Heart left ventricle (tissue), 16 donors: ENCODE results near the gene MYBBP1A. TPM values are rescaled to one million over a fixed set of nuclear protein-coding genes. Genes with fewer than 3 reads are reported as not detected.
"Not testable (repeated sequence)": the region's sequence is repeated elsewhere in the genome, so short reads cannot be mapped to it uniquely, and the experiment has no call there.

Experiments
- ATAC-seq, 4 donors: fragments of 200-7000 bp; cut with Tn5 transposase; one replicate each; pipeline ENCODE4 v1.9.1; 2020 to 2022; ENCODE audit warnings: moderate library complexity in 4 of 4, mild to moderate bottlenecking in 3 of 4, moderate number of reproducible peaks in 1 of 4
- DNase-seq, 5 donors: peaks; one replicate each; pipeline ENCODE4 v3.0.0-alpha.2; 2020
- H3K27ac ChIP-seq, 12 donors: fragments of 200-600 bp; sonication (generic) in 4 of 12; one replicate each; pipeline versions ENCODE4 v1.5.0 to v1.8.0; 2016 to 2022; ENCODE audit warnings: mild to moderate bottlenecking in 2 of 12
- H3K27me3 ChIP-seq, 9 donors: fragments of 200-600 bp; sonication (generic) in 2 of 9; one replicate each; pipeline versions ENCODE4 v1.5.1 to v1.8.0; 2016 to 2022; ENCODE audit warnings: mild to moderate bottlenecking in 3 of 9
- H3K36me3 ChIP-seq, 9 donors: fragments of 200-600 bp; sonication (generic) in 2 of 9; one replicate each; pipeline versions ENCODE4 v1.5.0 to v1.8.0; 2018 to 2022; ENCODE audit warnings: mild to moderate bottlenecking in 2 of 9
- H3K4me1 ChIP-seq, 12 donors: fragments of 200-600 bp; sonication (generic) in 4 of 12; one replicate each; pipeline versions ENCODE4 v1.5.0 to v1.8.0; 2016 to 2022; ENCODE audit warnings: mild to moderate bottlenecking in 3 of 12
- H3K4me3 ChIP-seq, 12 donors: fragments of 200-600 bp; sonication (generic) in 4 of 12; one replicate each; pipeline versions ENCODE4 v1.5.0 to v1.8.0; 2017 to 2022; ENCODE audit warnings: mild to moderate bottlenecking in 9 of 12, moderate library complexity in 4 of 12
- H3K9me3 ChIP-seq, 12 donors: fragments of 200-600 bp; sonication (generic) in 4 of 12; one replicate each; pipeline versions ENCODE4 v1.5.0 to v1.8.0; 2016 to 2022; ENCODE audit warnings: mild to moderate bottlenecking in 1 of 12
- CTCF ChIP-seq, 12 donors: fragments of 200-600 bp; sonication (generic) in 4 of 12; IDR thresholded peaks; one replicate each; pipeline versions ENCODE4 v1.5.0 to v1.8.0; 2018 to 2022; ENCODE audit warnings: antibody characterized with exemption in 12 of 12, mild to moderate bottlenecking in 5 of 12
- POLR2A ChIP-seq, 2 donors: fragments of 450-650 bp; IDR thresholded peaks; one replicate each; pipeline ENCODE4 v1.6.1; 2017; ENCODE audit warnings: antibody characterized with exemption in 2 of 2, mild to moderate bottlenecking in 2 of 2, moderate library complexity in 2 of 2
- WGBS, 4 donors: extraction: QIAGEN DNeasy Blood & Tissue Kit in 2 of 4; methylation state at CpG; one replicate each; pipeline versions ENCODE4 v1.1.5 to v1.1.7; 2013 to 2018; 5-methylcytosine and 5-hydroxymethylcytosine counted together
- intact Hi-C, 10 donors: fragments of 100-400 bp; cut with DNase I; formaldehyde crosslinking; loops; one replicate each; pipeline versions ENCODE4 v1.11.1 to v1.14.2; 2022
- polyA plus RNA-seq, 2 donors: library from polyadenylated mRNA; stranded (reverse); fragments of 200-250 nt; gene quantifications; one replicate each; pipeline ENCODE4 v1.2.3, GENCODE V29; 2013
- total RNA-seq, 9 donors: library from RNA; depleted of rRNA in 2 of 9; stranded (reverse); fragments of >200 nt in 2 of 9; fragmentation: NEBNext Ultra II Directional in 3 of 9; extraction: Animal tissue kit (Norgen Biotek cat#: 25700) in 3 of 9; gene quantifications; one replicate each; pipeline versions ENCODE4 v1.1.0 to v1.2.4, GENCODE V29; 2016 to 2023
- donor health status: ischemic (EF 13 %, LVEDD 7.1; RV severe dilation, severe dysfunction).
- donor health status: healthy with polysubstance abuse.
- donor health status: DM: no; HTN: yes; CAD: no.
- donor health status: DM: no; HTN: no; CAD: no.
- donor health status: ischemic (EF 25% LVEDD 6.9; RV normal size, moderate dysfunction).
- donor health status: ischemic (EF 25% LVEDD 5.7; RV mildly dilated, moderate dysfunction).
- donor health status: healthy.
- donor health status: DM: yes; HTN: yes; CAD: no.
- donor health status: ischemic (EF 35%, LVEDD 5.7; RV mildly dilated, moderate dysfunction).
- donor health status: nonischemic (EF 11% LVEDD 7.7; RV severe dilation, severe dysfunction).
- donor health status: DM: yes; HTN: yes; CAD: no.
- donor health status: PGD.
- donor health status: ischemic (EF 29% LVEDD 5.4; RV normal size, mild dysfunction).
- donor health status: nonischemic (EF 23%, LVEDD 6.1; RV moderate dilation, normal function).

The MYBBP1A gene
- total and polyA plus RNA-seq, 11 donors, result 15.5 to 34.8 (median 24.4) TPM

GRCh38 chr17:4580291-4580690 is 25.1 kb upstream of the MYBBP1A start:
- TF ChIP-seq POLR2A (IDR thresholded peaks at IDR 0.05) (no peak), CTCF (IDR thresholded peaks at IDR 0.05) (no peak)
- Histone ChIP-seq H3K9me3 (no peaks in the 10 kb centered on the region), H3K36me3 (no peaks in the 10 kb centered on the region), H3K4me3 (no peak overlapping the region), H3K27me3 (peaks cover 0 to 30% (median 10%) of the 10 kb centered on the region in 9 donors), H3K27ac (no peak overlapping the region), H3K4me1 (peaks cover 0 to 43% (median 11%) of the 10 kb centered on the region in 12 donors)
- no peak for DNase-seq
- intact Hi-C loops, result no loop called here
- ATAC-seq, result no peak
- 61 to 90% (median 65%) methylated on average over 2 to 7 of the region's 7 CpGs for WGBS, 4 donors

- intact Hi-C loops, result no loop called here
- peaks cover 0 to 24% (median 8%) of the 10 kb centered on the region in 9 donors for H3K27me3 ChIP-seq
- 82 to 95% (median 84%) methylated on average over 11 of the region's 11 CpGs for WGBS, 4 donors
- ATAC-seq (no peak), DNase-seq (no peak)
- no peaks in the 10 kb centered on the region for H3K9me3 ChIP-seq
- peaks cover 0 to 37% (median 10%) of the 10 kb centered on the region in 12 donors for H3K4me1 ChIP-seq
- no peak overlapping the region for H3K27ac ChIP-seq
- no peak overlapping the region for H3K4me3 ChIP-seq
- TF ChIP-seq POLR2A (IDR thresholded peaks at IDR 0.05) (no peak), CTCF (IDR thresholded peaks at IDR 0.05) (no peak)
- H3K36me3 ChIP-seq, result no peaks in the 10 kb centered on the region
These were observed 24.5 kb upstream of the MYBBP1A start for GRCh38 chr17:4579678-4580077.

- 93 to 100% (median 97%) methylated on average over 4 to 24 of the region's 24 CpGs for WGBS, 4 donors
- H3K4me3 ChIP-seq, H3K9me3 ChIP-seq, DNase-seq, ATAC-seq, H3K27ac ChIP-seq, H3K36me3 ChIP-seq, intact Hi-C loops: not testable (repeated sequence)
- Histone ChIP-seq H3K4me1 (peaks cover 0 to 28% (median 3%) of the 10 kb centered on the region in 12 donors), H3K27me3 (peaks cover 0 to 10% (median 0%) of the 10 kb centered on the region in 9 donors)
These were observed 23.2 kb upstream of the MYBBP1A start for GRCh38 chr17:4578349-4578748.

GRCh38 chr17:4577386-4577993 is 22.3 kb upstream of the MYBBP1A start:
- ATAC-seq (peak in 2 of 4 donors; percentile 23 to 27), DNase-seq (peak in 1 of 5 donors; percentile 24)
- Histone ChIP-seq H3K4me1 (peaks cover 0 to 20% (median 2%) of the 10 kb centered on the region in 12 donors), H3K4me3 (no peak overlapping the region), H3K9me3 (no peaks in the 10 kb centered on the region), H3K27ac (no peak overlapping the region), H3K36me3 (no peaks in the 10 kb centered on the region), H3K27me3 (peaks cover 0 to 9% (median 0%) of the 10 kb centered on the region in 9 donors)
- TF ChIP-seq CTCF (IDR thresholded peaks at IDR 0.05), result no peak
- TF ChIP-seq POLR2A (IDR thresholded peaks at IDR 0.05), result no peak
- 73 to 79% (median 75%) methylated on average over 7 to 8 of the region's 8 CpGs for WGBS, 4 donors
- intact Hi-C loops, result no loop called here
